Activated gamma-delta T cell treated with Interleukin-2 at 50 U/mL for 16 hours (primary cell): ENCODE results near the gene ZDHHC14.

Experiments used
- DNase-seq: peaks from one replicate; pipeline ENCODE4 v3.0.0-alpha.2; 2020

Gene ZDHHC14

GRCh38 chr6:157469378-157469777 lies 88.4 kb downstream of the ZDHHC14 start:
- DNase-seq: no peak

GRCh38 chr6:157471077-157471686 lies 90.2 kb downstream of the ZDHHC14 start:
- DNase-seq: no peak

DNA sequence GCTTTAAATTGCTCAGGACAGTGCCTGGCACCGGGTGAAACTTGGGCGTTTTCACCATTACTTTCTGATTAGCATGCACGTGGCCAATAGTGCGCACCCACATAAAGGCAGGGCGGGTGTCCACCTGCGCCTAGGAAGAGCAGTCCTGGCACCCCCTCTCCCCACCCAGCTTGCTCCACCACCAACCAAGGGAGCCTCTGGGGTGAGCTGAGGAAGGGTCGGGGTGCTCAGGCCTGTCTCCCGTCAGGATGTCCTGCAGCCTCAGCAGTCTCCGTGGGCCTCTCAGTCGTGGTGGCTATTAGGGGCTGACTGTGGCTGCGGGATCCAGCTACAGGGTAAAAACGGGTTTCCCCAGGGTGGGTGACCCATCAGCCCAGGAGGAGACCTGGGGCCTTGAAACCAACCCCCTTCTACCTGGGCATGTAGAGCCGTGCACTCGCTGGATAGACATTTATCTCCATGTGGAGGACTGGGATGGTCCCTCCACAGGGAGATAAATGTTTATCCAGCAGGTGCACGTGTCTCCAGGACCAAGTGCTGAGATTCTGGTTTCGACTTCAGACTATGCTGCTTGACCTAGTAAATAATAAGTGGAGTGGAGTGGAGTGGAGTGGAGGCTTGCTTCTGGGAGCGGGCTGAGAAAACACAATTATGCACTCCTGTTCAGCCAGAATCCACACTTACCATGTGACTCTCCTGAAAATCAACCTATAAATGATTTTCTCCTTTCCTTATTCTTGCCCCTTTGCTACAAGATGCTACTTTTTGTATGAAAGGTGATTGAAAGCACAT lies 91.1 kb downstream of the ZDHHC14 start:
- DNase-seq: no peak

DNA sequence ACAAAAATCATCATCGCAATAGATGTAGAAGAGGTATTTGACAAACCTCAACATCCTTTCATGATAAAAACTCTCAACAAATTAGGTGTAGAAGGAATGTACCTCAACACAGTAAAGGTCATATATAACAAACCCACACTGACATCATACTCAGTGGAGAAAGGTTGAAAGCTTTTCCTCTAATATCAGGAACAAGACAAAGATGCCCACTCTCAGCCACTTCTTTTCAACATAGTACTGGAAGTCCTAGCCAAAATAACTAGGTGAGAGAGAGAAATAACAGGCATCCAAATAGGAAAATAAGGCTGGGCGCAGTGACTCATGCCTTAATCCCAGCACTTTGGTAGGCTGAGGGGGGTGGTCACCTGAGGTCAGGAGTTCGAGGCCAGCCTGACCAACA lies 95.8 kb downstream of the ZDHHC14 start:
- DNase-seq: no peak

- DNase-seq: no peak
Observed at GRCh38 chr6:157478926-157479325, 97.9 kb downstream of the ZDHHC14 start.

GRCh38 chr6:157479464-157480303 lies 98.7 kb downstream of the ZDHHC14 start:
- DNase-seq: no peak

- no peak for DNase-seq
Observed at GRCh38 chr6:157481189-157481864, 100.3 kb downstream of the ZDHHC14 start.

DNA sequence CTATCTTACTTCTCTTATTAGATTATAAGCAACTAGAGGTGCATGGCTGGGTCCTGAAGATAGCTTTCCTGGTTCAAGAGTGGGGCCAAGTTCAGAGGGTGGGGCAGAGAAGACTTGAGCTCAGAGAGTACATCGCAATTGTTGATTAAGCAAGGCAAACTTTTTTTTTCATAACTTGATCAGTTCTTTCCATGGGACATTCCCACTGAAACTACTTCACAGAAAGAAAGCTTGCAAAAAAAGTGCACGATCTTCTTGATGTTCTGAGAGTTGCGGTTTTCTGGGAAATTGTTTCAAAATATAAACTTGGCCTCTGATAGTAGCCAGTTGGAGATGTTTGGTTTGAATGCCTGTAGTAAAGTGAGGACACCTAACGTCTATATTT lies 100.9 kb downstream of the ZDHHC14 start:
- DNase-seq: no peak

- DNase-seq: no peak
Observed at GRCh38 chr6:157483770-157484169, 102.8 kb downstream of the ZDHHC14 start.

GRCh38 chr6:157484181-157484580 lies 103.2 kb downstream of the ZDHHC14 start:
- no peak for DNase-seq

- no peak for DNase-seq
Observed at GRCh38 chr6:157486572-157486971, 105.6 kb downstream of the ZDHHC14 start.

- no peak for DNase-seq
Observed at GRCh38 chr6:157487110-157487773, 106.3 kb downstream of the ZDHHC14 start.

DNA sequence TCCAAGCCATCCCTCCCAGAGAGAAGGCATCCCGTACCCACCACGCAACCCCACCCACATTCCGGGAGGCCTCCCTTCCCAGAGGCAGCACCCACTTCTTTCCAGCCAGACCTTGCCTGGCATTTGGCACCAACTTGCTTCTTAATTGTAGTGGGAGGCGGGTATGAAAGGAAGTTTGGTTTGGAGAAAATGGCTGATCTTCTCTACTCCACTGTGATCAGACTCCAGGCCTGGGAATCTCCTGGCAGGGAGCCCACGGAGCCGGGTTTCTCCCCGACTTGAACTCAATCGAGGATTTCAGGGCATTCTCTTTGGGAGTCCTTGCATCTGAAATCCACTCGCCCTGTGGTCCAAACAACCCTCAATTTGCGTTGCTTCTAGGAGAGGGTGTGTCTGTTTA lies 107.1 kb downstream of the ZDHHC14 start:
- DNase-seq: no peak

GRCh38 chr6:157488716-157489118 lies 107.7 kb downstream of the ZDHHC14 start:
- DNase-seq: no peak

- no peak for DNase-seq
Observed at GRCh38 chr6:157490611-157491269, 109.8 kb downstream of the ZDHHC14 start.

DNA sequence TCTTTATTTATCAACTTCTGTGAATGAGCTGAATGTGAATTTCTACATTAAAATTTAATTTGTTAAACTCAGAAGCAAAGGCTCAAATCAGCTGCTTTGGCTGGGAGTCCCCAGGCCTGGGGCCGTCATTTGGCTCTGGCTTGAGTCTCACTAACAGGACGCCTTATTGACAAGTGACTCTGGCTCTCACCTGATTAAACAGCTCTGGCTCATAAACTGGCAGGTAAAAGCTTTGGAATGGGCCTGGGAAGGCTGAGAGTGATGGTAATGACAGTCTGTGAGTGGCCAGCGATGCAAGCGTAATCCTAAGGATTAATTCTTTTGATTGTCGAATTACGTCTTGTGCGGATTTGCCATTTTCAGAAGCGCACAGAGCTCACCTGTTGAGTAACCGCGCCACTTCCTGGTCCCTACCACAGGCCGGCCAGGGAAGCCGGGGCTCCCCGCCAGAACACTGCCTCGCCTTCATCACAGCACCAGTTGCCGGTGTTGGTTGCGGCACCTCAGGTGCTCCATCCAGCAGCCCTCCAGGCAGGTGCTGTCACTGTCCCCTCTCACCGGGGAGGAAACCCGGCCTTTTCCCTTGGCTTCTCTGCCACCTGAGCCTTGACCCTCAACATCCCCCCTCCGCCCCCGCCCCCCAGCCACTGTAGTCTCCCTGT lies 110.7 kb downstream of the ZDHHC14 start:
- no peak for DNase-seq

GRCh38 chr6:157492249-157492648 lies 111.3 kb downstream of the ZDHHC14 start:
- DNase-seq: no peak

DNA sequence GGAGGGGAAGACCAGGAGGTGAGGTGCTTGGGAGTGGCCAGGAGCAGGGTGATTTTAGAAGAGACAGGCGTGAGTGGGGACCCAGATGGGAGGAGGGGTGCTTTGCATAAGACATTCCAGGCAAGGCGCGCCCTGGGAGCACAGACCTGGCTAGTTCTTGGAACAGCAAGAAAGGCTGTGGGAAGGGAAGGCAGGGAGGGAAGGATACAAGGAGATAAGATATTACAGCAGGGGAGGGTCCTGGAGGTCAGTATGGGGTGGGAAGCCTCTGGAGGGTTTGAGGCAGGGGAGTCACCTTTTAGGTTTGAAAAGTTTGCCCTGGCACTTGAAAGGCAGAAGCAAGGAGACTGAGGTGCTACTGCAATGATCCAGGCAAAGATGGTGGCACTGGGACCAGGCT lies 111.8 kb downstream of the ZDHHC14 start:
- DNase-seq: no peak

DNA sequence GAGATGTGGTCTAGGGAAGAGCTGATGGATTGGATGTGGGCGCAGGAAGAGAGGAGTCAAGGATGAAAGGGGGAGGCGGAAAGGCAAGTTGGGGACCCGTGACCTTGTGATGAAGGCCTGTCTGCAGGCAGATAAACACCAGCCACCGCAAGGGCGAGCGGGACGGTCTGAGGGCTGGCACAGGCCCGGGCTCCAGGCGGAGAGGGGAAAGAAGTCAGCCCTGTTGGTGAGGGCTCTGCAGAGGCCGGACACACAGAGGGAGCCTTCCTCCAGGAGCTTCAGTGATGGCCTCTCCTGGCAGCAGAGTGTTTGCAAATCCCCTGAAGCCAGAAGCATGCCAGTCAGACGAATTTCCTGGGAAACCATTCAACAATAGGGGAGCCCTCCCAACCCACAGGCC lies 112.2 kb downstream of the ZDHHC14 start:
- DNase-seq: no peak

GRCh38 chr6:157493576-157493975 lies 112.6 kb downstream of the ZDHHC14 start:
- no peak for DNase-seq

- no peak for DNase-seq
Observed at GRCh38 chr6:157494132-157494710, 113.2 kb downstream of the ZDHHC14 start.
